Panc1 (cell line): ENCODE measurements around the gene BIVM. TPM values are rescaled to one million over a fixed set of nuclear protein-coding genes. Genes with fewer than 3 reads are reported as not detected.

Experiments
- ATAC-seq: fragments of 200-7000 bp; cut with Tn5 transposase; 2 replicates; pipeline ENCODE4 v1.9.1; 2020; ENCODE audit warnings: mild to moderate bottlenecking, moderate library complexity
- BruUV-seq: library from RNA; stranded (reverse); fragments of 400-500 nt; replicated peaks from 2 replicates; lab custom pipeline; 2021; lab: Mats Ljungman, UMichigan
- CTCF ChIA-PET: fragments of 300-600 bp; sonication (Branson Sonifier 250); formaldehyde crosslinking; loops from one replicate; lab custom pipeline; 2022; ENCODE audit warnings: antibody characterized with exemption; lab: Charles Lee
- POLR2A ChIA-PET: fragments of 300-600 bp; sonication (Branson Sonifier 250); formaldehyde crosslinking; loops from one replicate; lab custom pipeline; 2022; ENCODE audit warnings: antibody characterized with exemption; lab: Charles Lee
- DNase-seq: peaks from one replicate; pipeline ENCODE4 v3.0.0-alpha.2; 2010; ENCODE audit warnings: low read depth, low spot score
- H3K27ac ChIP-seq: 2 replicates; pipeline ENCODE4 v1.5.1; 2011; ENCODE audit warnings: mild to moderate bottlenecking, low read length, inconsistent platforms
- H3K27me3 ChIP-seq: fragments of 200-500 bp; sonication (Bioruptor generic); 2 replicates; pipeline ENCODE4 v1.6.0; 2014; ENCODE audit warnings: low read length, inconsistent platforms; ENCODE audit not compliant: control insufficient read depth, insufficient read depth
- H3K36me3 ChIP-seq: fragments of 200-500 bp; sonication (Bioruptor generic); 2 replicates; pipeline ENCODE4 v1.5.1; 2014; ENCODE audit warnings: inconsistent platforms, mild to moderate bottlenecking, low read length, moderate library complexity; ENCODE audit not compliant: control insufficient read depth, insufficient read depth
- H3K4me1 ChIP-seq: 2 replicates; pipeline ENCODE4 v1.5.1; 2011; ENCODE audit warnings: inconsistent platforms, mild to moderate bottlenecking, low read length, moderate library complexity; ENCODE audit not compliant: control insufficient read depth, insufficient read depth
- H3K4me3 ChIP-seq, 2 experiments: 2 replicates each; pipeline ENCODE4 v1.5.1; 2011 to 2012; ENCODE audit warnings: low read depth in 2 of 2, low read length in 2 of 2, mild to moderate bottlenecking in 2 of 2, inconsistent platforms in 1 of 2, moderate library complexity in 1 of 2
- H3K9me3 ChIP-seq: fragments of 200-500 bp; sonication (Bioruptor generic); 2 replicates; pipeline ENCODE4 v1.5.1; 2014; ENCODE audit warnings: low read depth, mild to moderate bottlenecking, inconsistent platforms, low read length, moderate library complexity; ENCODE audit not compliant: control insufficient read depth, insufficient read depth
- CTCF ChIP-seq: fragments of 450-650 bp; IDR thresholded peaks from 2 replicates; pipeline ENCODE4 v1.5.1; 2017; ENCODE audit warnings: mild to moderate bottlenecking
- POLR2AphosphoS5 ChIP-seq: IDR thresholded peaks from 2 replicates; pipeline ENCODE4 v1.6.1; 2012; ENCODE audit warnings: mild to moderate bottlenecking, low read depth, low read length, moderate library complexity
- REST ChIP-seq, 2 experiments: IDR thresholded peaks; 2 replicates each; pipeline ENCODE4 v1.6.1; 2011 to 2012; ENCODE audit warnings: low read depth in 2 of 2, control low read depth in 1 of 2, low read length in 1 of 2, mild to moderate bottlenecking in 1 of 2, moderate library complexity in 1 of 2; ENCODE audit not compliant: insufficient read depth in 1 of 2
- SIN3A ChIP-seq: IDR thresholded peaks from 2 replicates; pipeline ENCODE4 v1.6.1; 2012; ENCODE audit warnings: low read depth, mild to moderate bottlenecking, low read length, moderate library complexity, borderline replicate concordance; ENCODE audit not compliant: insufficient read depth
- TCF7L2 ChIP-seq: IDR thresholded peaks from 2 replicates; pipeline ENCODE4 v1.6.1; 2011; ENCODE audit warnings: mild to moderate bottlenecking, low read depth, low read length, inconsistent platforms
- in situ Hi-C: cut with HindIII; loops from 2 replicates; pipeline ENCODE4 v1.10.0; 2016; ENCODE audit warnings: low sequenced_read_pairs, low pct_unique_long_range_greater_than_20kb
- intact Hi-C: fragments of 100-400 bp; cut with micrococcal nuclease; formaldehyde crosslinking; loops from one replicate; pipeline ENCODE4 v1.10.0; 2022; ENCODE audit not compliant: unreplicated experiment
- total RNA-seq: library from RNA; stranded (reverse); gene quantifications from one replicate; pipeline ENCODE4 v1.2.1, GENCODE V29; 2021; ENCODE audit not compliant: unreplicated experiment

BIVM gene
- total RNA-seq, 1 experiment from 2014 or later: 10.5 TPM

GRCh38 chr13:102793611-102794355 is 5.1 kb upstream of the BIVM start:
- in situ Hi-C loops (no loop called here), intact Hi-C loops (no loop called here)
- ChIA-PET CTCF (no interaction called here), POLR2A (no interaction called here)
- Histone ChIP-seq H3K27ac (no peak overlapping the region), H3K36me3 (no peaks in the 10 kb centered on the region; the same call in 1 of the 2 replicates), H3K27me3 (no peaks in the 10 kb centered on the region), H3K4me3 (no peak overlapping the region), H3K4me1 (no peaks in the 10 kb centered on the region), H3K9me3 (no peaks in the 10 kb centered on the region)
- no peak for DNase-seq
- BruUV-seq: no TSS peak
- ATAC-seq: no peak
- no peak for TF ChIP-seq SIN3A
- no peak for TF ChIP-seq POLR2AphosphoS5
- no peak for TF ChIP-seq CTCF
- TF ChIP-seq REST (IDR thresholded peaks at IDR 0.05; ENCODE audit: insufficient read depth in 1 of 2, low read depth in 2 of 2, low read length in 1 of 2): no peak
- no peak for TF ChIP-seq TCF7L2

- CTCF ChIA-PET: no interaction called here
- no peak for DNase-seq
These were observed 666 bp downstream of the BIVM start for GRCh38 chr13:102799426-102800144.

More at GRCh38 chr13:102799426-102800144, 666 bp downstream of the BIVM start:
- POLR2A ChIA-PET: no interaction called here
- intact Hi-C loops: no loop called here
- no TSS peak for BruUV-seq
- H3K4me3 ChIP-seq: peak overlapping the region; percentile 63 to 81
- in situ Hi-C loops: no loop called here
- TF ChIP-seq TCF7L2 (no peak), SIN3A (0 out of 2 replicates have a peak, but pooled peaks have one; percentile 17)
- no peaks in the 10 kb centered on the region; the same call in 1 of the 2 replicates for H3K36me3 ChIP-seq
- ATAC-seq: peak; percentile 55
- H3K27ac ChIP-seq: peak overlapping the region; percentile 68
- H3K9me3 ChIP-seq: no peaks in the 10 kb centered on the region
- no peaks in the 10 kb centered on the region for H3K4me1 ChIP-seq
- H3K27me3 ChIP-seq: no peaks in the 10 kb centered on the region
